Muscle layer of duodenum (tissue), 2 donors: ENCODE data around the gene RXRA.

Experiments used
- H3K27ac ChIP-seq: one replicate; pipeline ENCODE4 v1.7.0; 2013; ENCODE audit warnings: mild to moderate bottlenecking, low read length
- H3K27me3 ChIP-seq: one replicate; pipeline ENCODE4 v1.7.0; 2013; ENCODE audit warnings: low read depth, mild to moderate bottlenecking, control low read depth, low read length
- H3K36me3 ChIP-seq, 2 donors: one replicate each; pipeline ENCODE4 v1.7.0; 2013; ENCODE audit warnings: low read length in 2 of 2, control low read depth in 1 of 2, mild to moderate bottlenecking in 1 of 2; ENCODE audit not compliant: insufficient read depth in 2 of 2, control insufficient read depth in 1 of 2
- H3K4me1 ChIP-seq, 2 donors: one replicate each; pipeline ENCODE4 v1.7.0; 2013; ENCODE audit warnings: low read length in 2 of 2, mild to moderate bottlenecking in 2 of 2, control low read depth in 1 of 2, moderate library complexity in 1 of 2; ENCODE audit not compliant: insufficient read depth in 2 of 2, control insufficient read depth in 1 of 2
- H3K4me3 ChIP-seq, 2 donors: one replicate each; pipeline ENCODE4 v1.7.0; 2013; ENCODE audit warnings: low read length in 2 of 2, low read depth in 1 of 2, mild to moderate bottlenecking in 1 of 2
- H3K9me3 ChIP-seq, 2 donors: one replicate each; pipeline ENCODE4 v1.7.0; 2013; ENCODE audit warnings: low read length in 2 of 2, control low read depth in 1 of 2, mild to moderate bottlenecking in 1 of 2; ENCODE audit not compliant: control insufficient read depth in 1 of 2
- donor health status: healthy.

The RXRA gene

GRCh38 chr9:134429007-134429406, 102.8 kb downstream of the RXRA start:
- Histone ChIP-seq H3K4me1 (peaks cover 0 to 17% of the 10 kb centered on the region in 2 donors), H3K27me3 (no peaks in the 10 kb centered on the region), H3K4me3 (no peak overlapping the region), H3K36me3 (peaks cover 0 to 25% of the 10 kb centered on the region in 2 donors), H3K27ac (no peak overlapping the region), H3K9me3 (no peaks in the 10 kb centered on the region)

DNA sequence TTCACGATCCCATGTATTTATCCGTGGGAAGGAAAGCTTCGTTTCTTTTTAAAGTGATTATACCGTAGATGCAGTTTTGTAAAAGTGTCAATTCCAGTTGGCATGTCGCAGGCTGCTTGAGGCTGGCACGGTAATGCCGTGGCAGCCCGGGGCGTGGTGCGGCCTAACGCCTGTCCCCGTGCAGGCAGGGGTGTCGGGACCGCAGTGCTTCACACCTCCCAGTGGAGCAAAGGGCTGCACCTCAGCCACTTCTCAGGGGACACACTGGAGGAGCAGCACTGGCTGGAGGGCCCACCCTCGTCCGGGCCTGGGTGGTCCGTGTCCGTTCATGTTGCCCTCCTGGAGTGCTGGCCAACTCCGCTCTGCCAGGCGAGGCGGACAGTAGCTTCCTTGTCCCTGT, 103.2 kb downstream of the RXRA start:
- no peaks in the 10 kb centered on the region for H3K27me3 ChIP-seq
- no peak overlapping the region for H3K27ac ChIP-seq
- no peak overlapping the region for H3K4me3 ChIP-seq
- H3K9me3 ChIP-seq, result no peaks in the 10 kb centered on the region
- peaks cover 0 to 26% of the 10 kb centered on the region in 2 donors for H3K36me3 ChIP-seq
- peaks cover 0 to 22% of the 10 kb centered on the region in 2 donors for H3K4me1 ChIP-seq

DNA sequence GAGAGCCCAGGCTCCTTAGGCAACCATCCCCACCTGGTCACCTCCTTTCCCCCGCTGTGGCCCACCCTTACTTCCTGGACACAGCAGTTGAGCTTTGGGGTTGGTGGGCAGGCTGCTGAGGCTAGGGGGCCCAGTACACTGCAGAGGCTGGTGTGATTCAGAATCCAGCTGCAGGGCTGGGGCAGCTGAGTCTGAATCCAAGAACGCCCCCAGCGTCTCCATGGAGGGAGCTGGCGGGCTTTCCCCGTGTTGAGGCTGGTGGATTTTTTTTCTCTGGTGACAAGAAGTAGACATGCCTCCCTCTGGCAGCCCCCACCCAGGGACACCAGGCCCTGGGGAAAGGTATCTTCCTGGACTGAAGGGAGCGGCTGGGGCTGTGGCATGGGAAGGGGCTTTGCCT, 104.8 kb downstream of the RXRA start:
- no peak overlapping the region for H3K27ac ChIP-seq
- no peaks in the 10 kb centered on the region for H3K27me3 ChIP-seq
- H3K9me3 ChIP-seq, result no peaks in the 10 kb centered on the region
- H3K36me3 ChIP-seq, result peaks cover 0 to 22% of the 10 kb centered on the region in 2 donors
- peaks cover 5 to 33% of the 10 kb centered on the region in 2 donors for H3K4me1 ChIP-seq
- no peak overlapping the region for H3K4me3 ChIP-seq

DNA sequence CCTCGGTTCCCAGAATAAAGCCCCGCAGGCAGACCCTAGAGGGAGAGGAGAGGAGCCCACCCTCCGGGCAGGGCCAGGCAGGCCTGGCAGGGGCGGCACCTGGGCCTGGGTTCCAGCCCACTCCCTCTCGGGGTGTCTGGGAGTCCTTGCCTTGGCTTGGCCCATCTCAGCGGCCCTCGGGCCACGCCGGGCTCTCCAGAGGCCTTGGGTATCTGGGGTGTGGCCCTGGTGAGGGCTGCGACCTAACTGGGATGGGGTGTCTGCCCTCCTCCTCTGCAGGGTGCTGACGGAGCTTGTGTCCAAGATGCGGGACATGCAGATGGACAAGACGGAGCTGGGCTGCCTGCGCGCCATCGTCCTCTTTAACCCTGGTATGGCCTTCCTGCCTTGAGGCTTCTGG, 105.4 kb downstream of the RXRA start:
- no peaks in the 10 kb centered on the region for H3K9me3 ChIP-seq
- no peak overlapping the region for H3K4me3 ChIP-seq
- peaks cover 9 to 38% of the 10 kb centered on the region in 2 donors for H3K4me1 ChIP-seq
- no peak overlapping the region for H3K27ac ChIP-seq
- peaks cover 0 to 28% of the 10 kb centered on the region in 2 donors for H3K36me3 ChIP-seq
- no peaks in the 10 kb centered on the region for H3K27me3 ChIP-seq

- peaks cover 0 to 29% of the 10 kb centered on the region in 2 donors for H3K36me3 ChIP-seq
- no peaks in the 10 kb centered on the region for H3K27me3 ChIP-seq
- H3K27ac ChIP-seq, result no peak overlapping the region
- no peaks in the 10 kb centered on the region for H3K9me3 ChIP-seq
- H3K4me1 ChIP-seq, result peaks cover 9 to 45% of the 10 kb centered on the region in 2 donors
- no peak overlapping the region for H3K4me3 ChIP-seq
Observed at GRCh38 chr9:134432471-134432870, 106.2 kb downstream of the RXRA start.

GRCh38 chr9:134433101-134433500, 106.8 kb downstream of the RXRA start:
- Histone ChIP-seq H3K36me3 (peaks cover 0 to 29% of the 10 kb centered on the region in 2 donors), H3K9me3 (no peaks in the 10 kb centered on the region), H3K4me1 (peaks cover 9 to 51% of the 10 kb centered on the region in 2 donors), H3K4me3 (no peak overlapping the region), H3K27me3 (no peaks in the 10 kb centered on the region), H3K27ac (no peak overlapping the region)

- peaks cover 0 to 25% of the 10 kb centered on the region in 2 donors for H3K36me3 ChIP-seq
- peak overlapping the region; percentile 67 for H3K27ac ChIP-seq
- H3K9me3 ChIP-seq, result no peaks in the 10 kb centered on the region
- no peaks in the 10 kb centered on the region for H3K27me3 ChIP-seq
- H3K4me1 ChIP-seq, result peaks cover 9 to 55% of the 10 kb centered on the region in 2 donors
- no peak overlapping the region for H3K4me3 ChIP-seq
Observed at GRCh38 chr9:134433909-134434882, 107.9 kb downstream of the RXRA start.

GRCh38 chr9:134434894-134435506, 108.7 kb downstream of the RXRA start:
- Histone ChIP-seq H3K4me1 (peaks cover 9 to 55% of the 10 kb centered on the region in 2 donors), H3K36me3 (peaks cover 0 to 19% of the 10 kb centered on the region in 2 donors), H3K9me3 (no peaks in the 10 kb centered on the region), H3K27ac (no peak overlapping the region), H3K27me3 (no peaks in the 10 kb centered on the region), H3K4me3 (no peak overlapping the region)

DNA sequence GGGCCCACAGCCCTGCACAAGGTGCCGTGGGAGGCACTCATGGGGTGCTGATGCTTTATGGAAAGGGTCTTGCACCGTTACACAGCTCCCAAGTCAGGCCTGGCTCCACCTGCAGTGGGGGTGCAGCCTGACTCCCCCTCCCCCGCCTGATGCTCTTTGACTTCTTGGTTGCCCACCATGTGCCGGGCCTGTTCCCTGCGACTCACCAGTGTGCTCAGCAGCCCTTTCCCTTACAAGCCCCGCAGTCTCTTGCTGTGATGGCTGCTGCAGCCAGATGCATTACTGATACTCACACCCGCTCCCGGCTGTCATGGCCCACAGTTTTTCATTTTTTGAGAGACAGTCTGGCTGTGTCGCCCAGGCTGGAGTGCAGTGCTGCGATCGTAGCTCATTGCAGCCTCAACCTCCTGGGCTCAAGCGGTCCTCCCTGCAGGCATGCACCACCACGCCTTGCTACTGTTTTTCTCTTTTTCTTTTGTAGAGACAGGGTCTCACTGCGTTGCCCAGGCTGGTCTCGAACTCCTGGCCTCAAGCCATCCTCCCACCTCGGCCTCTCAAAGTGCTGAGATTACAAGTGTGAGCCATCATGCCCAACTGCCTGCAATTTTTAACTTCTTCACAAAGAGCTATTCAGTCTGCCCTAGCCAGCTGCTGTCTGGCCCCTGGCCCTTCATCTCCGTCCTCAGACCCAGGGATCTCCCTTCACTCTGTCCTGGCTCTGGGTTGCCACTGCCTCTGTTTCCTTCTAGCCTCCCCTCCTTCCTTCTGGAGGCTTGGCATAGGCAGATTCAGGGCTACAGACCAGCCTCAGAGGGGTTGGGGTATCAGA, 109.5 kb downstream of the RXRA start:
- Histone ChIP-seq H3K27ac (no peak overlapping the region), H3K27me3 (no peaks in the 10 kb centered on the region), H3K4me3 (no peak overlapping the region), H3K36me3 (peaks cover 0 to 12% of the 10 kb centered on the region in 2 donors), H3K9me3 (no peaks in the 10 kb centered on the region), H3K4me1 (peaks cover 9 to 55% of the 10 kb centered on the region in 2 donors)

GRCh38 chr9:134436379-134436762, 110.1 kb downstream of the RXRA start:
- H3K9me3 ChIP-seq, result no peaks in the 10 kb centered on the region
- peaks cover 9 to 55% of the 10 kb centered on the region in 2 donors for H3K4me1 ChIP-seq
- no peak overlapping the region for H3K27ac ChIP-seq
- no peak overlapping the region for H3K4me3 ChIP-seq
- no peaks in the 10 kb centered on the region for H3K27me3 ChIP-seq
- peaks cover 0 to 12% of the 10 kb centered on the region in 2 donors for H3K36me3 ChIP-seq

DNA sequence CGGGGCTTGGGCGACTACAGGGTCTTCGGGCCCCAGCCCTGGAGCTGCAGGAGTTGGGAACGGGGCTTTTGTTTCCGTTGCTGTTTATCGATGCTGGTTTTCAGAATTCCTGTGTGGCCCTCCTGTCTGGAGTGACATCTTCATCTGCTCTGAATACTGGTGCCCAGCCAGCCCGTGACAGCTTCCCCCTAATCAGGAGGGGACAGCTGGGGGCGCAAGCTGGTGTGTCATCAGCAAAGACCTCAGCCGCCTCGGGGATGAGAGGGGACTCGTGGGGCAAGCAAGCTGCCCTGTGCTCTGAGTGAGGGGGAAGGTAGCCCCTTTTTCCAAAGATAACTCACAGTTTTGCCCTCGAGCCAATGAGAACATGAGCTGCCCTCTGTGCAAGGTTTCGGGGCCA, 110.7 kb downstream of the RXRA start:
- Histone ChIP-seq H3K9me3 (no peaks in the 10 kb centered on the region), H3K27ac (no peak overlapping the region), H3K27me3 (no peaks in the 10 kb centered on the region), H3K4me1 (peaks cover 9 to 58% of the 10 kb centered on the region in 2 donors), H3K36me3 (peaks cover 0 to 12% of the 10 kb centered on the region in 2 donors), H3K4me3 (no peak overlapping the region)
